ENCODE results near the gene GID4. TPM values are rescaled to one million over a fixed set of nuclear protein-coding genes. Genes with fewer than 3 reads are reported as not detected.

The GID4 gene
- total RNA-seq, 1 donor from 2014 or later, result 8.2 TPM

DNA sequence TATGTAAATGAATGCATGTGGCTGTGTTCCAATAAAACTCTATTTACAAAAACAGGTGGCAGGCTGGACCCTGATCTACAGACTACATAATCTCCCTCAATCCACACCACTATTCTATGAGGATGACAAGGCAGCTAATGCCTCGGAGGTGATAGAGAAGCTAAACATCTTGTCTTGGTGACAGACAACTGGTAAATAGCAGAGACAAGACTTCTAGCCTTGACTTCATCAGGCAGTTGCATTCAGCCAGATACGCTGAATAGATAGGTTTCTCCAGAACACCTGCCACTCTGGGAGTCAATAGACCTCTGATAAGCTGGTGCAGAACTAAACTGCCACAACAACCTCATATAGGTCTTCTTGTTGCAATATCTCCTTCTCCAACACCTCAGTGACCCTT, 3.5 kb upstream of the GID4 start:
- TF ChIP-seq, protein P1, sequence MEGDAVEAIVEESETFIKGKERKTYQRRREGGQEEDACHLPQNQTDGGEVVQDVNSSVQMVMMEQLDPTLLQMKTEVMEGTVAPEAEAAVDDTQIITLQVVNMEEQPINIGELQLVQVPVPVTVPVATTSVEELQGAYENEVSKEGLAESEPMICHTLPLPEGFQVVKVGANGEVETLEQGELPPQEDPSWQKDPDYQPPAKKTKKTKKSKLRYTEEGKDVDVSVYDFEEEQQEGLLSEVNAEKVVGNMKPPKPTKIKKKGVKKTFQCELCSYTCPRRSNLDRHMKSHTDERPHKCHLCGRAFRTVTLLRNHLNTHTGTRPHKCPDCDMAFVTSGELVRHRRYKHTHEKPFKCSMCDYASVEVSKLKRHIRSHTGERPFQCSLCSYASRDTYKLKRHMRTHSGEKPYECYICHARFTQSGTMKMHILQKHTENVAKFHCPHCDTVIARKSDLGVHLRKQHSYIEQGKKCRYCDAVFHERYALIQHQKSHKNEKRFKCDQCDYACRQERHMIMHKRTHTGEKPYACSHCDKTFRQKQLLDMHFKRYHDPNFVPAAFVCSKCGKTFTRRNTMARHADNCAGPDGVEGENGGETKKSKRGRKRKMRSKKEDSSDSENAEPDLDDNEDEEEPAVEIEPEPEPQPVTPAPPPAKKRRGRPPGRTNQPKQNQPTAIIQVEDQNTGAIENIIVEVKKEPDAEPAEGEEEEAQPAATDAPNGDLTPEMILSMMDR (IDR thresholded peaks at IDR 0.05; ENCODE audit: partially characterized antibody, unreplicated experiment), result no peak
- no peak overlapping the region for H3K4me3 Mint-ChIP-seq (ENCODE audit: unreplicated experiment)
- H3K9me3 Mint-ChIP-seq (ENCODE audit: unreplicated experiment), result peaks cover 11% of the 10 kb centered on the region
- peaks cover 5% of the 10 kb centered on the region for H3K36me3 Mint-ChIP-seq (ENCODE audit: unreplicated experiment)
- DNase-seq, result no peak
- H3K27ac Mint-ChIP-seq (ENCODE audit: unreplicated experiment), result no peak overlapping the region
- peaks cover 5% of the 10 kb centered on the region for H3K27me3 Mint-ChIP-seq (ENCODE audit: unreplicated experiment)
- peaks cover 27% of the 10 kb centered on the region for H3K4me1 Mint-ChIP-seq (ENCODE audit: low read depth, unreplicated experiment)

DNA sequence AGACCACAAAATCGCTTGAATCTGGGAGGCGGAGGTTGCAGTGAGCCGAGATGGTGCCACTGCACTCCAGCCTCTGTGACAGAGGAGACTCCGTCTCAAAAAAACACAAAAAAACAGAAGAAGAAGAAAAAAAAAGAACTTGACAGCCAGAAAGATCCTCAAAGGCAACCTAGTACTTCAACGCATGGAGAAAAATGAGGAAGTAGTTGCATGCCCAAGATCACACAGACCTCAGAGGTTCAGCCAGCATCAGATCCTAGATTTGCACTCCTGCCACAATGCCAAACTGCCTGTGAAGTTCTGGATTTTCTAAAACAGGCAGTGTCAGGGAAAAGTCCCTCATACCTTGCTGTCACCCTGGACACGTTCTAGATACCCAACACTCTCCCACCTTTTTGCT, 1.7 kb upstream of the GID4 start:
- Mint-ChIP-seq H3K4me3 (ENCODE audit: unreplicated experiment) (peak overlapping the region; percentile 99), H3K4me1 (ENCODE audit: low read depth, unreplicated experiment) (peaks cover 24% of the 10 kb centered on the region), H3K27ac (ENCODE audit: unreplicated experiment) (peak overlapping the region; percentile 15), H3K36me3 (ENCODE audit: unreplicated experiment) (peaks cover 5% of the 10 kb centered on the region), H3K27me3 (ENCODE audit: unreplicated experiment) (peaks cover 5% of the 10 kb centered on the region), H3K9me3 (ENCODE audit: unreplicated experiment) (peaks cover 11% of the 10 kb centered on the region)
- DNase-seq, result no peak
- TF ChIP-seq, protein P1 (IDR thresholded peaks at IDR 0.05; ENCODE audit: partially characterized antibody, unreplicated experiment), result no peak

DNA sequence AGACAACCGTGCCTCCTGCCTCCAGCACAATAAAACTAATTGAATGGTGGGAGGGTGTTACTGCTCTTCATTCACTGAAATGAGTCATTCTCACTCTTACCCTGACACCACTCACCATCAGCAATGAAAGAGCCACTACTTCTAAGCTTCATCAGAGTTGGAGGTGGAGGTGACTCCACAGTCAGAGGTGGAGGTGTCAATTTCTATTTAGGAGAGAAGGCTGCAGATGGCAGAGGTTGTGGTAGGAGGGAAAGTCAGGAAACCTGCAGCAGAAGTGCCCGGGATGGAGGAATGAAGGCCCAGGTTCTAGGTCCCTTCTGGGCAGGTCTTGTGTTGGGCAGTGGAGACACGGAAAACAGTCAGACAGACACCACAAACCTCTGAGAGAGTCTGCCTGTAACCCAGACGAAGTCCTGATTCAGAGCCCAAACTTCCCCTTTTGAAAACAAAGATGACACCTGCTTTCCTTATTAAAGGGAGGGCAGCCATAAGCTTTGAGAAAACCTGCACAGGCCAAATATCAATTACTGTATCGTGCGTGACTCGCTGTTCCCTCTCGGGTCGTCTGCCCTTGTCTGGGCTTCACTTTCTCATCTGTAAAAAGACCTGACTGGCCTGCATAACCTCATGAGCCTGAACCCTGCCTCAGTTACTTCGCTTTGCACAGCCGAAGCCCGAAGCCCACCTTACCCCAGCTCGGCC, 908 bp upstream of the GID4 start:
- Mint-ChIP-seq H3K4me3 (ENCODE audit: unreplicated experiment) (peak overlapping the region; percentile 99), H3K27me3 (ENCODE audit: unreplicated experiment) (peaks cover 5% of the 10 kb centered on the region), H3K4me1 (ENCODE audit: low read depth, unreplicated experiment) (peaks cover 24% of the 10 kb centered on the region), H3K36me3 (ENCODE audit: unreplicated experiment) (peaks cover 5% of the 10 kb centered on the region), H3K27ac (ENCODE audit: unreplicated experiment) (no peak overlapping the region), H3K9me3 (ENCODE audit: unreplicated experiment) (peaks cover 11% of the 10 kb centered on the region)
- TF ChIP-seq, protein P1 (IDR thresholded peaks at IDR 0.05; ENCODE audit: partially characterized antibody, unreplicated experiment), result no peak
- DNase-seq, result no peak

DNA sequence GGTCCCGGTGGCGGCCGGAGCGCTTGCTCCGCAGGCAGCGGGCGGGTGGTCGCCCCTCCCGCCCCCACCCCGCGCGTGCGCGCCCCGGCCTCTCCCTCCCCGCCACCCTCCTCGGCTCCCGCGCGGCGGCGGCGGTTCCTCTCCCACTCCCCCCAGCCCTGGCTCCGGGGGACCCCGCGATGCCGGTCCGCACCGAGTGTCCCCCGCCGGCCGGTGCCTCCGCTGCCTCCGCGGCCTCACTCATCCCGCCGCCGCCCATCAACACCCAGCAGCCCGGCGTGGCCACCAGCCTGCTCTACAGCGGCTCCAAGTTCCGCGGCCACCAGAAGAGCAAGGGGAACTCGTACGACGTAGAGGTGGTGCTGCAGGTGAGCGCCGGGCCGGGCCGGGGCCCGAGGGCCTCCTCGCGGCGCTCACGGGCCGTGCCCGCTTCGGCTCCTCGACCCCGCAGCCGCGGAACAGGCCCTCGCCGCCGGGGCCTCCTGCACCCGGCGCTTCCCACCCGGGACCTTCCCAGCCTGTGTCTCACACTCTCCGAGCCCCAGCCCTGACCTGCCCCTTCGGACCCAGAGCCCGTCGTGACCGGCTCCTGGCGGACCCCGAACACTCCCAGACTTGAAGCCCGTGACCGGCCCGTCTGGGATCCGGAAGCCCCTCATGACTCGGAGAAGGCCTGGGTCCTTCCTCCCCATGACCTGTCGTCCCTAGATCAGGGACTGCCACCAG, 490 bp downstream of the GID4 start:
- H3K36me3 Mint-ChIP-seq (ENCODE audit: unreplicated experiment), result peaks cover 5% of the 10 kb centered on the region
- peaks cover 4% of the 10 kb centered on the region for H3K27me3 Mint-ChIP-seq (ENCODE audit: unreplicated experiment)
- TF ChIP-seq, protein P1 (IDR thresholded peaks at IDR 0.05; ENCODE audit: partially characterized antibody, unreplicated experiment), result no peak
- peaks cover 11% of the 10 kb centered on the region for H3K9me3 Mint-ChIP-seq (ENCODE audit: unreplicated experiment)
- H3K4me3 Mint-ChIP-seq (ENCODE audit: unreplicated experiment), result peak overlapping the region; percentile 99
- H3K27ac Mint-ChIP-seq (ENCODE audit: unreplicated experiment), result peak overlapping the region; percentile 94
- H3K4me1 Mint-ChIP-seq (ENCODE audit: low read depth, unreplicated experiment), result peaks cover 24% of the 10 kb centered on the region
- peak; percentile 62 for DNase-seq

Measured in glutamatergic neuron (in vitro differentiated cells).